SK-N-SH (cell line): ENCODE measurements around the gene FAM20C.

ENCODE experiments used
- EP300 ChIP-seq, 2 experiments: IDR thresholded peaks; 2 replicates each; pipeline versions ENCODE4 v1.4.0 to v1.6.1; 2012; ENCODE audit warnings: borderline replicate concordance in 1 of 2, low read depth in 1 of 2, low read length in 1 of 2
- EZH2phosphoT487 ChIP-seq: fragments of 200-600 bp; sonication (generic); IDR thresholded peaks from 2 replicates; pipeline ENCODE4 v1.6.1; 2017; ENCODE audit warnings: low read depth, mixed run types, mild to moderate bottlenecking, antibody characterized with exemption, moderate library complexity, borderline replicate concordance
- TF ChIP-seq, protein P1 (sequence below): fragments of 200-600 bp; sonication (generic); IDR thresholded peaks from 2 replicates; pipeline ENCODE4 v1.6.1; 2017; ENCODE audit warnings: antibody characterized with exemption, mild to moderate bottlenecking, moderate library complexity

DNA sequence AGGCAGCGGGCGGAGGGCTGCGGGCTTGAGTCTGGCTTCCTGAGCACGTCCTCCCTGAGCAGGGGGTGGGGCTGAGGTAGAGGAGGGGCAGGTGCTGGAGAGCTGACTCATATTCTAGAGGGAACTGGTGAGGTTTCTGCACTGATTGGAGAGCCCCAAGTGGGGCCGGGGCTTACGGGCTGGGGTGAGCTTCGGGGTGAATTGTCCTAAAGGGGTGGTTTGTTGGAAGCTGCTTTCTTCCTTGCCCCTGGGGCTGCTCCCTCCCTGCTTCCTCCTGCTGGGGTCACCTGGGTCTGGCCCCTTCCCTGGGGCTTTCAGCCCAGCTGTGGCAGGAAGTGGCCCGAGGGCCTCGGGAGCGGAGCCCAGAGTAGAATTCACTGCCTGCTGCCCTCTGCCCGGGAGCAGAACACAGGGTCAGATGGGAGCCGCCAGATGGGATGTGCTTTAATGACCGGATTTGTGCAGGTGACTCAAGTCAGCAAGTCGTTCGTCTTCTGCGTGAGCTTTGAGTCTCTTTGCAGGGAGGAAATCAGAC lies 48.6 kb downstream of the FAM20C start:
- TF ChIP-seq, protein P1, sequence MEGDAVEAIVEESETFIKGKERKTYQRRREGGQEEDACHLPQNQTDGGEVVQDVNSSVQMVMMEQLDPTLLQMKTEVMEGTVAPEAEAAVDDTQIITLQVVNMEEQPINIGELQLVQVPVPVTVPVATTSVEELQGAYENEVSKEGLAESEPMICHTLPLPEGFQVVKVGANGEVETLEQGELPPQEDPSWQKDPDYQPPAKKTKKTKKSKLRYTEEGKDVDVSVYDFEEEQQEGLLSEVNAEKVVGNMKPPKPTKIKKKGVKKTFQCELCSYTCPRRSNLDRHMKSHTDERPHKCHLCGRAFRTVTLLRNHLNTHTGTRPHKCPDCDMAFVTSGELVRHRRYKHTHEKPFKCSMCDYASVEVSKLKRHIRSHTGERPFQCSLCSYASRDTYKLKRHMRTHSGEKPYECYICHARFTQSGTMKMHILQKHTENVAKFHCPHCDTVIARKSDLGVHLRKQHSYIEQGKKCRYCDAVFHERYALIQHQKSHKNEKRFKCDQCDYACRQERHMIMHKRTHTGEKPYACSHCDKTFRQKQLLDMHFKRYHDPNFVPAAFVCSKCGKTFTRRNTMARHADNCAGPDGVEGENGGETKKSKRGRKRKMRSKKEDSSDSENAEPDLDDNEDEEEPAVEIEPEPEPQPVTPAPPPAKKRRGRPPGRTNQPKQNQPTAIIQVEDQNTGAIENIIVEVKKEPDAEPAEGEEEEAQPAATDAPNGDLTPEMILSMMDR, result no peak
- no peak for TF ChIP-seq EZH2phosphoT487
- no peak for TF ChIP-seq EP300 (IDR thresholded peaks at IDR 0.05; ENCODE audit: borderline replicate concordance in 1 of 2, low read depth in 1 of 2, low read length in 1 of 2)
